Measurements from ENCODE around the gene BMPER.

The BMPER gene

GRCh38 chr7:34184466-34184865, 279.1 kb downstream of the BMPER start:
- TF ChIP-seq CTCF (IDR thresholded peaks at IDR 0.05; ENCODE audit: extremely low read depth, missing control alignments), result no peak
- no peak for DNase-seq (ENCODE audit: low spot score)

- DNase-seq (ENCODE audit: low spot score), result no peak
- no peak for TF ChIP-seq CTCF (IDR thresholded peaks at IDR 0.05; ENCODE audit: extremely low read depth, missing control alignments)
Observed at GRCh38 chr7:34187798-34188307, 282.5 kb downstream of the BMPER start.

- no peak for DNase-seq (ENCODE audit: low spot score)
- no peak for TF ChIP-seq CTCF (IDR thresholded peaks at IDR 0.05; ENCODE audit: extremely low read depth, missing control alignments)
Observed at GRCh38 chr7:34189031-34189430, 283.7 kb downstream of the BMPER start.

- TF ChIP-seq CTCF (IDR thresholded peaks at IDR 0.05; ENCODE audit: extremely low read depth, missing control alignments), result no peak
- DNase-seq (ENCODE audit: low spot score), result no peak
Observed at GRCh38 chr7:34190299-34190698, 285.0 kb downstream of the BMPER start.

- no peak for TF ChIP-seq CTCF (IDR thresholded peaks at IDR 0.05; ENCODE audit: extremely low read depth, missing control alignments)
- DNase-seq (ENCODE audit: low spot score), result no peak
Observed at GRCh38 chr7:34191162-34191561, 285.8 kb downstream of the BMPER start.

- no peak for TF ChIP-seq CTCF (IDR thresholded peaks at IDR 0.05; ENCODE audit: extremely low read depth, missing control alignments)
- DNase-seq (ENCODE audit: low spot score), result no peak
Observed at GRCh38 chr7:34191771-34192479, 286.6 kb downstream of the BMPER start.

- TF ChIP-seq CTCF (IDR thresholded peaks at IDR 0.05; ENCODE audit: extremely low read depth, missing control alignments), result no peak
- DNase-seq (ENCODE audit: low spot score), result no peak
Observed at GRCh38 chr7:34192906-34193305, 287.6 kb downstream of the BMPER start.

Measured in GM20000 (cell line).